Right hindlimb (tissue), 1 donor: Measurements from ENCODE around the gene GPC6.
"Not testable (repeated sequence)": the region's sequence is repeated elsewhere in the genome, so short reads cannot be mapped to it uniquely, and the experiment has no call there.

Experiments used
- DNase-seq: peaks from one replicate; pipeline ENCODE4 v3.0.0-alpha.2; 2018

Gene GPC6

GRCh38 chr13:94322925-94323763, 1096.5 kb downstream of the GPC6 start:
- DNase-seq, result no peak

- DNase-seq, result no peak
Observed at GRCh38 chr13:94323764-94324758, 1097.5 kb downstream of the GPC6 start.

- no peak for DNase-seq
Observed at GRCh38 chr13:94324767-94325540, 1098.3 kb downstream of the GPC6 start.

DNA sequence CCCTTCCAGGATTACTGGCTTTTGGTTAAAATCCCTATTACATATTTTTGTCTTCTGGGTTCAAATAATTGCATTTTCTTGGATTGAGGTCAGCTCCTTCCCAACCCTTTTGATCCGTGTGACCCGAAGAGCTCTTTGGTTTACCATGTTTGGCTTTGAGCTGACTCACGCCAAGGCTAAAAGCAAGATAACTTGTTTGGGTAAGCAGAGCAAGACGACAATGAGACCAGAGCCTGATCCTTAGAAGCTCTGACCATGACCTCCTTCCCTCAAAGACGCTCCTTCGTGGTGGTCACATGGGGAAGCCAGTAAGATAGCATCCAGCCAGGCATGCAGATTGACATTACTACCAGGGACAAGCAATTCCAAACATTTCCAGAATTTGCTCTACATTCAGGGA, 1099.0 kb downstream of the GPC6 start:
- no peak for DNase-seq

DNA sequence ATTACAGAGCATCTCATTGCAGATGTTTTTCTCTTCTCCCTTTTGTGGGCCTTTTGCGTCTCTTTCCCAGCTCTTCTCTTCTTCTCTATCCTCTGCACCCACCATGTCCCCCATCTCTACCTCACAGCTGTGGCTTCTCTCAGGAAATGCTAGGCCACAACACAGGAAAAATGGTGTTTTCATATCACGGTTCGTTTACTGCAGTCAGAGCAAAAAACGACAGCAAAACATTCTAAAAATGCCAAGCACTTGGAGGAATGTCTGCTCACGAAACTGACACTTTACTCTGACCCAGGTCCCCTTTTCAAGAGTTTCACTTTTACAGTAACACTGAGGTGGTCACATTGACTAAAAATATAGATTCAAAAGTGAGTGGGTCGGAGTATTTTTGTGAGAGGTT, 1100.7 kb downstream of the GPC6 start:
- no peak for DNase-seq

- no peak for DNase-seq
Observed at GRCh38 chr13:94328381-94329041, 1101.9 kb downstream of the GPC6 start.

DNA sequence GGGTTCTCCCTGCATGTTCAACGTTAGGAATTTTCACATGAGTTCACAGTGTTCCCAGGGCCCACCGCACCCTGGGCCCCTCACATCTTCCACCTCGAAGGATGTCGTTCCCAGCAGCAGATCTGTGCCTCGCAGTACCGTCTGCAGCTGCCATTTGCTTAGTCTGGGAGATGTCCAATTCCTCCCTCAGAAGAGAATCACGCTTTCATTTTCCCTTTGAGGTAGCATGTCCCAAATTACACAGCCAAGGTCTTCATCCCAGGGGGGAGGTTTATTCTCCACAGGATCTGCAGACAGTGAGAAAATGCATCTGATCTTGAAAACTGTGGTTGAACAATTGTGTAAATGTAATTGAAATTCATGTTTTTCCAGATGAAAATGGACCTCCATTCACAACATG, 1102.7 kb downstream of the GPC6 start:
- peak; percentile 45 for DNase-seq

DNA sequence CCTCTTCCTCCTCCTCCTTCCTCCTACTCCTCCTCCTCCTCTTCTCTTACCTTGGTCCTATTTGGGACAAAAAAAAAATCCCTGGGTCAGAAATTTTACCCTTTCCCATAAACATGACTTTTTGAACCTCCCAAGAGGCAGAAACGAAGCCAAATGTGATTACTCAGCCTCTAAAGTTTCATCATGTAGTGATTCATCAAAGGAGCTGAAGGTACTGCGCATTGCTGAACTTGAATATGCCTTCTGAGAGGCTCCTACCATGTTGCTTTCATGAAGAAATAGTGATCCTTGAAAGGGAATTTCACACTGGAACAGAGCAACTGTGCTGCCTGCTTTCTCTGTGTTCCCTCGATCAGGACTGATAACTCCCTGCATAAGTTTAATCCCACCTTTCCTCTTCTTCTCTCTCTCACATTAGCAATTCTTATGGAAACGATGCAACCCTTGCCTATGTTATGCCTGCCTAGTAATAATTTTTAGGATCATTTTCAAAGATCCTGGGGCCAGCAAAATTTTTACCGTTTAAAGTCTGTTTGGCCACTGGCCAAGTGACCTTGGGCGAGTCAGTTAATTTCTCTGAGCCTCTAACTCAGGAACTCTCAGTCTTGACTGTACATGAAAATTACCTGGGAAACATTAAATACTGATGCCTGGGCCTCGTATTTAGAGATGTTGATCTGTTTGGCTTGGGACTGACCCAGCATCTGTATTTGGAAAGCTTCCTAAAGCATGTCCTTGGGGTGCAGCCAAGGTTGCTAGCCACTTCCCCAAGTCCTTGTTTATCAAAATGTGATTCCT, 1103.3 kb downstream of the GPC6 start:
- no peak for DNase-seq

- DNase-seq, result no peak
Observed at GRCh38 chr13:94330552-94331071, 1104.0 kb downstream of the GPC6 start.

GRCh38 chr13:94331281-94331680, 1104.7 kb downstream of the GPC6 start:
- no peak for DNase-seq

DNA sequence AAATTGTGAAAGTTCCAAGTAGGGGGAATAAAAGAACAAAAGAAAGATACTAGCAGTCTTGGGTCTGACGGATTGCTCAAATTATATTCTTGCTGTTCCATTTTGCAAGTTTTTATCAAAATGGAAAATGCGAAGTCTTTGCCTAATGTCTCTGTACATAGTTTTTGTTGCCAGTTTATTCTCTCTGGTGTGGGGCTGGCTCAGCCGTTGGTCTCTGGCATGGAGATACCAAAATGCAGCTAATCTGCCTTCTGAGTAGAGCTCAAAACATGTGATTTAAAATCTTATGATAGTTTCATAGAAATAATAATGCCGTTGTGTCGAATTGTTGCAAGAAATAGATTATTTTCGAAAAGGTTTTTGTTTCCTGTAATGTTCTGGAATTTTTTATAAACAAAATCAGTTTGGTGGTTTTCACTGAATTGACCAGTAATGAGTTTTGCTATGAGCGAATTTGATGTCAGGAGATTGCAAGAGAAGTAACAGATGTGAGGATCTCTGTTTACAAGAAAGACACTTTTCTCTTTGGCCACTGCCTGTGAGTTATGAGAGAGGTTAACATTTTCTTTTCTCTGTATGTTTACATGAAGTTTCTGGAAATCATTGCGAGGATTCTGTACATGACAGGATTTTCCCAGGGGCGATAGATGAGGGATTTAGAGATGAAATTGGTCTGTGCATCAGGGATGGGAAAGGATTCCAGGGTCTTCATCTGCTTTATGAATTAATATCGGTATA, 1105.9 kb downstream of the GPC6 start:
- no peak for DNase-seq

- no peak for DNase-seq
Observed at GRCh38 chr13:94333131-94333820, 1106.7 kb downstream of the GPC6 start.

GRCh38 chr13:94335761-94336526, 1109.3 kb downstream of the GPC6 start:
- peak; percentile 45 for DNase-seq

GRCh38 chr13:94339116-94339687, 1112.6 kb downstream of the GPC6 start:
- no peak for DNase-seq

DNA sequence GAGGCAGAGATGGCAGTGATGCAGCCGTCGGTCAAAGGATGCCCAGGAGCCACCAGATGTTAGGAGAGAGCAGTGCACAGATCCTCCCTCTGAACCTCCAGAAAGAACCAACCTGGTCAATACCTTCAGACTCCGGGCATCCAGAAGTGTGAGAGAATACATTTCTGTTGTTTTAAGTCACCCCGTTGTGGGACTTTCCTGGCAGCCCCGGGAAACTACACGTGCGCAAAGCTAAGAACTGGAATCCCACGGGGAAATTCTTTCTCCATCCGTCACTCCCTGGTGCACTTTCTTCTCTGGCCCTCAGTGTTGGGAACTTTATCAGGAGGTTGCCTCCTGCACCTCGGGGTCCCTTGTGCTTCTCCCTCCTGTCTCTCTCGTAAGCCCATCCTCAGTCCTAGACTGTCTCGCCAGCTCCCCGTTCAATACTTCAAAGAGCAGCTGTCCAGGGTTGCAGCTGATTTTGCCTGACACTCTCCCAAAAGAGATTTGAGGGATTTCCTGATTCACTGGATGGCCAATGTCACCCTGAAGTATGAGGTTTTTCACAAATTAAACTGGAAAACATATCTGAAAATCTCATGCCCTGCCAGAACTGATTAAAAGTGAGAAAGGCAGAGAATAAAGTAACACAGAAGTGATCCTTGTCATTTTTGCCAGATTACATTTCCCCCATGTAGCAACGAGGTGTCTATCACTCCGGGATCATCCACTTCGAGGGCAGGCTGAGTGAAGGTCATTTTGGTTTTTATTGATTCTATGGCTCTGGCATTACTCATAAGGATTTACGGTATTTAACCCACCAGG, 1116.0 kb downstream of the GPC6 start:
- DNase-seq, result no peak

GRCh38 chr13:94343243-94343585, 1116.6 kb downstream of the GPC6 start:
- DNase-seq, result no peak

DNA sequence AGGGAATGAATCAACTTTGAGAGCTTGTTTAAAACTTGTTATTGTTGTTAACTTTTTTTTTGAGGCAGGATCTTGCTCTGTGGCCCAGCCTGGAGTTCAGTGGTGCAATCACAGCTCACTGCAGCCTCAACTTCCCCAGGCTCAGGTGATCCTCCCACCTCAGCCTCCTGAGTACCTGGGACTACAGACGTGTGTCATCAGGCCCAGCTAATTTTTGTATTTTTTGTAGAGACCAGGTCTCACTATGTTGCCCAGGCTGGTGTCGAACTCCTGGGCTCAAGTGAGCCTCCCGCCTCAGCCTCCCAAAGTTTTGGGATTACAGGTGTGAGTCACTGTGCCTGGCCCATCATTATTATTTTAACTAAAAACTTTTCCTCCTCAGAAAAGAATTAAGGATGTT, 1117.1 kb downstream of the GPC6 start:
- not testable (repeated sequence) for DNase-seq
